Measurements from ENCODE around the gene PALM.
"Not testable (repeated sequence)": the region's sequence is repeated elsewhere in the genome, so short reads cannot be mapped to it uniquely, and the experiment has no call there.

Gene PALM

DNA sequence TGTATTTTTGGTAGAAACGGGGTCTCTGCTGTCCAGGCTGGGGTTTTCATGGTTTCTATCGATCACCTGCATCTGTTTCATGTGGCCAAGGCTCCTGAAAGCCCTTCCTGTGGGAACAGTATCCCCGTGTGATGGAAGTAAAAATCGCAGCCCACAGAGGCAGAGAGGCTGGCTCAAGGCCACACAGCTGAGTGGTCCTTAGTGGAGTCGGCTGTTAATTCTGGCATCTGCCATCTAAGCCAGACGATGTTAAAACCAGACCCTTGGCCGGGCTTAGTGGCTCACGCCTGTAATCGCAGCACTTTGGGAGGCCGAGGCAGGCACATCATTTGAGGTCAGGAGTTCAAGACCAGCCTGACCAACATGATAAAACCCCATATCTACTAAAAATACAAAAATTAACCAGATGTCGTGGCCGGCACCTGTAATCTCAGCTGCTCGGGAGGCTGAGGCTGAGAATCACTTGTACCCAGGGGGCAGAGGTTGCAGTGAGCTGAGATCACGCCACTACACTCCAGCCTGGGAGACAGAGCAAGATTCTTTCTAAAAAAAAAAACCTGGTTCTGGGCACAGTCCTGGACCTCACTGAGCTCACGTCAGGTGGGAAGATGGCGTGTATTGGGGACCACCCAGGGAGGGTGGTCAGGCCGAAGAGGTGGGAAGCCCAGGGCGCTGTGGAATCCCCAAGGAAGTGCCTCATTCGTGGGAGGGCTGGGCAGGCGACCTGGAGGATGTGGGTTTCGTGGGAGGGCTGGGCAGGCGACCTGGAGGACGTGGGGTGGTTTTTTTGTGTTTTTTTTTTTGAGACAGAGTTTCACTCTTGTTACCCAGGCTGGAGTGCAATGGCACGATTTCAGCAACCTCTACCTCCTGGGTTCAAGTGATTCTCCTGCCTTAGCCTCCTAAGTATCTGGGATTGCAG is 23.7 kb downstream of the PALM start:
- DNase-seq (ENCODE audit: low read depth): no peak

DNA sequence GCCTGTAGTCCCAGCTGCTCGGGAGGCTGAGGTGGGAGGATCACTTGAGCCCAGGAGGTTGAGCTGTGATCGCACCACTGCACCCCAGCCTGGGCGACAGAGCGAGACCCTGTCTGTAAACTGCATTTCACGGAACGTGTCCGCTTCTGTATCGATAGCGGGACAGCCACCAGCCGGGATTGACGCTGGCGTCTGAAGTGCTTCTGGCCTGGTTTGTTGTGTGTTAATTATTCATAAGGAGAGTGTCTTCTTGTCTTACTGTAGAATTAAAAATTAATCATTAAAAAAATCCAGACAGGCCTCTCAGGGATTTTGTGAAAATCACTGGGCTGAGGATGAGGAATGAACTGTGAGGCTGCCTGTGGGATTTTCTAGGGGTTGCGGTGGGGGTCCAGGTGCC is 26.0 kb downstream of the PALM start:
- DNase-seq (ENCODE audit: low read depth): no peak

GRCh38 chr19:736125-736524 is 27.4 kb downstream of the PALM start:
- DNase-seq (ENCODE audit: low read depth): no peak

GRCh38 chr19:737591-738093 is 28.9 kb downstream of the PALM start:
- DNase-seq (ENCODE audit: low read depth): peak; percentile 29

- no peak for DNase-seq (ENCODE audit: low read depth)
These were observed 29.9 kb downstream of the PALM start for GRCh38 chr19:738509-739128.

- DNase-seq (ENCODE audit: low read depth): no peak
These were observed 31.4 kb downstream of the PALM start for GRCh38 chr19:739998-740715.

DNA sequence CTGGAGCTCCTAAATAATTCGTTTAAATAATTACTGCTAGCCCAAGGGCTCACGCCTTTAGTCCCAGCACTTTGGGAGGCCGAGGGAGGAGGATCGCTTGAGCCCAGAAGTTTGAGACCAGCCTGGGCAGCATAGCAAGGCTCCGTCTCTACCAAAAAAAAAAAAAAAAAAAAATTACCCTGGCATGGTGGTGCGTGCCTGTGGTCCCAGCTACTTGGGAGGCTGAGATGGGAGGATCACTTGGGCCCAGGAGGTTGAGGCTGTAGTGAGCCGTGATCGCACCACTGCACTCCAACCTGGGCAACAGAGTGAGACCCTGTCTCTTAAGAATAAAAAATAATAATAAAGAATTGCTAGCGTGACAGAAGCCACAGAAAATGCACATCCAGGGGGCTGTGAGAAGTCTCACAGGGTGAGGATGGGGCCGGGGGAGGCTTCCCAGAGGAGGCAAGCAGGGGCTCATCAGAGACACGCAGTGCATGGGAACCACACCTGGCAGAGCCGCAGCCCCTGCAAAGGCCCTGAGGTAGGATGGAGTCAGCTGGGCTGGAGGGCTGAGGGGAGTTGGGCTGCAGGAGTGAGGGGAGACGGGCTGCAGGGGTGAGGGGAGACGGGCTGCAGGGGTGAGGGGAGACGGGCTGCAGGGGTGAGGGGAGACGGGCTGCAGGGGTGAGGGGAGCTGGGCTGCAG is 32.2 kb downstream of the PALM start:
- not testable (repeated sequence) for DNase-seq (ENCODE audit: low read depth)

- no peak for DNase-seq (ENCODE audit: low read depth)
These were observed 32.9 kb downstream of the PALM start for GRCh38 chr19:741506-742131.

DNA sequence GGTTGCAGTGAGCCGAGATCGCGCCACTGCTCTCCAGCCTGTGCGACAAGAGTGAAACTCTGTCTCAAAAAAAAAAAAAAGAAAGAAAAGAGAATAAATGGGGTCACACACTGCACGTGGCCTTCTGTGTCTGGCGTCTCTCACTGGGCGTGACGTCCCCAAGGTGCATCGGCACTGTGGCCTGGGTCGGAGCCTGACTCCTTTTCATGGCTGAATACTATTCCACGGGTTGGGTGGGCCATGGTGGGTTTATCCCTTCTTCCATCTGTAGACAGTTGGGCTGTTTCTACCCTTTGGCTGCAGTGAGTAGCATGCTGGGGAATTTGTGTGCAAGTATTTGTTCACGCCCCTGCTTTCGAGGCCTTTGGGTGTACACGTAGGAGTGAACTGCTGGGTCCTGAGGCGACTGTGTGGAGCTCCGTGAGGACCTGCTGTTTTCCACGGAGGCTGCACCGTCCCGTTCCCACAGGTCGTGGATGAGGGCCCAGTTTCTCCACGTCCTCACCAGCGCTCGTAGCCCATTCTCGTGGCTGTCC is 33.9 kb downstream of the PALM start:
- no peak for DNase-seq (ENCODE audit: low read depth)

GRCh38 chr19:743168-743687 is 34.5 kb downstream of the PALM start:
- DNase-seq (ENCODE audit: low read depth): no peak

- not testable (repeated sequence) for DNase-seq (ENCODE audit: low read depth)
These were observed 36.4 kb downstream of the PALM start for GRCh38 chr19:745138-745537.

GRCh38 chr19:746208-746819 is 37.6 kb downstream of the PALM start:
- no peak for DNase-seq (ENCODE audit: low read depth)

- no peak for DNase-seq (ENCODE audit: low read depth)
These were observed 38.2 kb downstream of the PALM start for GRCh38 chr19:746956-747355.

- no peak for DNase-seq (ENCODE audit: low read depth)
These were observed 38.9 kb downstream of the PALM start for GRCh38 chr19:747432-748273.

- DNase-seq (ENCODE audit: low read depth): no peak
These were observed 39.5 kb downstream of the PALM start for GRCh38 chr19:748274-748598.

- no peak for DNase-seq (ENCODE audit: low read depth)
These were observed 41.1 kb downstream of the PALM start for GRCh38 chr19:749811-750210.

GRCh38 chr19:750640-751423 is 42.1 kb downstream of the PALM start, which contains the start of gene MISP:
MISP (plus strand) TSS chr19:751112; CDS start chr19:756947, 5,835 bp downstream.
- no peak for DNase-seq (ENCODE audit: low read depth)

DNA sequence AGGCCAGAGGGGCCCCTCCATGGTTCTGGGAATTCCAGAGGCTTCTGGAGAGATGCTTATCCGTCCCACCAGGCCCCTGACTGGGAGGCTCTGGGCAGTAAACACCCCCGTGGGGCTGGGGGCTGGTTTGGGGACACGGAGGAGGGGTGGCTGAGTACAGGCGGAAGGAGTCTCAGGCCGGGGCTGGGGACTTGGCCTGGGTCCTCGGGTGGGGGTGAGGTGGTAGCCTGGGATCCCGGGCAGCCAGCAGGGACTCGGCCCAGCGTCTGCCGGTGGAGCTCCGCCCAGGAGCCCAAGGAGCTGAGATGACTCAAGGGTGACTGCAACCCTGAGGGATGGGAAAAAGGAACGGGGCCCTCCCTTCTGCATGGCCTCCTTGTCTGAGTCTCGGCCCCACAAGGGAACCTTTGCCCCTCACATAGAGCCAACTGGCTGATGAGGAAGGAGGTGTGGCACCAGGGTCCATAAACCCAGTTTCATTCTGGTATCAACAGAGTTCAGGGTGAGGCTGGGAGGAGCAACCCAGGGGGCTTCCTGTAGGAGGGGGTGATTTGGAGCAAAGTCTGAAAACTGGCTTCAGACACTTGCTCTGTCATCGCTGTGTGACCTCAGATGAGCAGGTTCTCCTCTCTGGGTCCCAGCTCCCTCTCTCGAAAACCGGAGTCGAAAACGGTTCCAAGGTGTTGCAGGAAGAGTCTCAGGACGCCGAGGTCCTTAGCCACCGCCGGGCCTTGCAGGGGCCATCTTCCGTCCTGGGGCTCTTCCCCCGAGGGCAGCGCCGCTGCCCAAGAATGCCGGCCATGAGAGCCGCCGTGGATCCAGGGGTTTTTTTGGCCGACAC is 43.0 kb downstream of the PALM start:
- DNase-seq (ENCODE audit: low read depth): no peak
